Ishikawa (cell line): ENCODE measurements around the gene TMEM175.

Experiments used
- CEBPB ChIP-seq: IDR thresholded peaks from 2 replicates; pipeline ENCODE4 v1.6.1; 2012
- CREB1 ChIP-seq: IDR thresholded peaks from 2 replicates; pipeline ENCODE4 v1.6.1; 2012; ENCODE audit warnings: low read depth
- EGR1 ChIP-seq: IDR thresholded peaks from 2 replicates; pipeline ENCODE4 v1.6.1; 2012
- EP300 ChIP-seq: IDR thresholded peaks from 2 replicates; pipeline ENCODE4 v1.6.1; 2012; ENCODE audit warnings: borderline replicate concordance
- FOXM1 ChIP-seq: IDR thresholded peaks from 2 replicates; pipeline ENCODE4 v1.6.1; 2012; ENCODE audit warnings: low read depth, borderline replicate concordance
- MAX ChIP-seq: IDR thresholded peaks from 2 replicates; pipeline ENCODE4 v1.6.1; 2012
- NFIC ChIP-seq: IDR thresholded peaks from 2 replicates; pipeline ENCODE4 v1.6.1; 2012
- RAD21 ChIP-seq: IDR thresholded peaks from 2 replicates; pipeline ENCODE4 v1.6.1; 2012; ENCODE audit warnings: low read depth
- REST ChIP-seq: IDR thresholded peaks from 2 replicates; pipeline ENCODE4 v1.6.1; 2012; ENCODE audit warnings: low read depth, mild to moderate bottlenecking
- TAF1 ChIP-seq: IDR thresholded peaks from 2 replicates; pipeline ENCODE4 v1.6.1; 2012; ENCODE audit warnings: low read depth, mild to moderate bottlenecking
- TCF12 ChIP-seq: IDR thresholded peaks from 2 replicates; pipeline ENCODE4 v1.6.1; 2012; ENCODE audit warnings: low read depth
- TEAD4 ChIP-seq: IDR thresholded peaks from 2 replicates; pipeline ENCODE4 v1.6.1; 2012
- USF1 ChIP-seq: IDR thresholded peaks from 2 replicates; pipeline ENCODE4 v1.6.1; 2012
- YY1 ChIP-seq: IDR thresholded peaks from 2 replicates; pipeline ENCODE4 v1.6.1; 2012; ENCODE audit warnings: low read depth
- ZBTB7A ChIP-seq: IDR thresholded peaks from 2 replicates; pipeline ENCODE4 v1.6.1; 2012; ENCODE audit warnings: low read depth

The TMEM175 gene

GRCh38 chr4:945274-946102 lies 13.2 kb downstream of the TMEM175 start:
- TF ChIP-seq CREB1 (no peak), TEAD4 (no peak), TAF1 (no peak), ZBTB7A (no peak), MAX (no peak), EGR1 (no peak), EP300 (no peak), YY1 (no peak), USF1 (no peak), FOXM1 (no peak), RAD21 (no peak), REST (no peak), CEBPB (no peak), NFIC (no peak), TCF12 (no peak)

- TF ChIP-seq TEAD4 (no peak), USF1 (no peak), EP300 (no peak), RAD21 (no peak), EGR1 (no peak)
Observed at GRCh38 chr4:946103-946450, 13.8 kb downstream of the TMEM175 start.

- TF ChIP-seq ZBTB7A (no peak), EGR1 (no peak), TEAD4 (no peak), NFIC (no peak)
Observed at GRCh38 chr4:946517-947471, 14.5 kb downstream of the TMEM175 start.

- TF ChIP-seq EP300: no peak
- TF ChIP-seq TCF12: no peak
- TF ChIP-seq NFIC: no peak
- TF ChIP-seq USF1: no peak
- no peak for TF ChIP-seq ZBTB7A
- no peak for TF ChIP-seq RAD21
- no peak for TF ChIP-seq REST
- TF ChIP-seq CREB1: no peak
- no peak for TF ChIP-seq FOXM1
- TF ChIP-seq EGR1: no peak
- no peak for TF ChIP-seq YY1
- TF ChIP-seq MAX: no peak
- TF ChIP-seq TEAD4: no peak
- no peak for TF ChIP-seq CEBPB
- no peak for TF ChIP-seq TAF1
Observed at GRCh38 chr4:947491-947971, 15.3 kb downstream of the TMEM175 start.
